LNCAP (cell line): ENCODE results near the gene PAK4.

Experiments used
- CTCF ChIP-seq: fragments of 450-650 bp; IDR thresholded peaks from 2 replicates; pipeline ENCODE4 v1.5.1; 2017; ENCODE audit warnings: mild to moderate bottlenecking

The PAK4 gene

GRCh38 chr19:39097721-39098120 lies 27.9 kb upstream of the PAK4 start:
- TF ChIP-seq CTCF, result no peak

- TF ChIP-seq CTCF, result no peak
Measured at GRCh38 chr19:39098365-39099269, 27.0 kb upstream of the PAK4 start.

- no peak for TF ChIP-seq CTCF
Measured at GRCh38 chr19:39099341-39099740, 26.2 kb upstream of the PAK4 start.

GRCh38 chr19:39100500-39101166 lies 25.0 kb upstream of the PAK4 start:
- TF ChIP-seq CTCF, result no peak

GRCh38 chr19:39103151-39103550 lies 22.4 kb upstream of the PAK4 start:
- TF ChIP-seq CTCF, result no peak

- no peak for TF ChIP-seq CTCF
Measured at GRCh38 chr19:39104186-39104596, 21.4 kb upstream of the PAK4 start.

- no peak for TF ChIP-seq CTCF
Measured at GRCh38 chr19:39106194-39106593, 19.4 kb upstream of the PAK4 start.
